Left ventricle myocardium inferior (tissue), 1 donor: Measurements from ENCODE around the gene EIF3F. TPM values are rescaled to one million over a fixed set of nuclear protein-coding genes. Genes with fewer than 3 reads are reported as not detected.

Source experiments
- DNase-seq: peaks from one replicate; pipeline ENCODE4 v3.0.0-alpha.2; 2020
- H3K27ac ChIP-seq: fragments of 200-600 bp; replicated peaks from 2 replicates; pipeline ENCODE4 v1.8.0; 2021
- H3K27me3 ChIP-seq: fragments of 200-600 bp; 2 replicates; pipeline ENCODE4 v1.8.0; 2021; ENCODE audit warnings: low read depth
- H3K36me3 ChIP-seq: fragments of 200-600 bp; 2 replicates; pipeline ENCODE4 v1.8.0; 2021
- H3K4me1 ChIP-seq: fragments of 200-600 bp; 2 replicates; pipeline ENCODE4 v1.8.0; 2021
- H3K4me3 ChIP-seq: fragments of 200-600 bp; 2 replicates; pipeline ENCODE4 v1.8.0; 2021; ENCODE audit warnings: mild to moderate bottlenecking, moderate library complexity
- H3K9me3 ChIP-seq: fragments of 200-600 bp; replicated peaks from 2 replicates; pipeline ENCODE4 v1.8.0; 2021
- CTCF ChIP-seq: fragments of 200-600 bp; IDR thresholded peaks from 2 replicates; pipeline ENCODE4 v1.8.0; 2021; ENCODE audit warnings: antibody characterized with exemption, mild to moderate bottlenecking, borderline replicate concordance
- intact Hi-C: fragments of 100-400 bp; cut with micrococcal nuclease; formaldehyde crosslinking; loops from one replicate; pipeline ENCODE4 v1.11.0; 2022
- total RNA-seq: library from RNA; stranded (reverse); fragmentation: NEBNext Ultra II Directional; extraction: Animal tissue kit (Norgen Biotek cat#: 25700); gene quantifications from one replicate; pipeline ENCODE4 v1.2.1, GENCODE V29; 2021
- donor health status: DM: no; HTN: yes; CAD: no; lungs with severe emphysema.

Gene EIF3F
- total RNA-seq, 1 donor from 2014 or later = 151 TPM

GRCh38 chr11:8015753-8016239 lies 28.7 kb downstream of the EIF3F start:
- H3K27ac ChIP-seq = no peak overlapping the region
- H3K9me3 ChIP-seq = no peaks in the 10 kb centered on the region
- peaks cover 29% of the 10 kb centered on the region for H3K4me1 ChIP-seq
- TF ChIP-seq CTCF = no peak
- H3K36me3 ChIP-seq = no peaks in the 10 kb centered on the region
- no peak overlapping the region for H3K4me3 ChIP-seq
- DNase-seq = no peak
- peaks cover 19% of the 10 kb centered on the region for H3K27me3 ChIP-seq
- intact Hi-C loops = no loop called here

GRCh38 chr11:8016440-8016839 lies 29.3 kb downstream of the EIF3F start:
- Histone ChIP-seq H3K4me3 (no peak overlapping the region), H3K27ac (no peak overlapping the region), H3K4me1 (peaks cover 30% of the 10 kb centered on the region), H3K36me3 (no peaks in the 10 kb centered on the region), H3K9me3 (no peaks in the 10 kb centered on the region), H3K27me3 (peaks cover 19% of the 10 kb centered on the region)
- TF ChIP-seq CTCF = no peak
- no peak for DNase-seq
- intact Hi-C loops = no loop called here

GRCh38 chr11:8017071-8017470 lies 29.9 kb downstream of the EIF3F start:
- peaks cover 30% of the 10 kb centered on the region for H3K4me1 ChIP-seq
- no peaks in the 10 kb centered on the region for H3K36me3 ChIP-seq
- no peak for DNase-seq
- no peak for TF ChIP-seq CTCF
- peaks cover 19% of the 10 kb centered on the region for H3K27me3 ChIP-seq
- H3K9me3 ChIP-seq = no peaks in the 10 kb centered on the region
- no peak overlapping the region for H3K4me3 ChIP-seq
- intact Hi-C loops = no loop called here
- H3K27ac ChIP-seq = no peak overlapping the region

- Histone ChIP-seq H3K36me3 (no peaks in the 10 kb centered on the region), H3K4me1 (peaks cover 30% of the 10 kb centered on the region), H3K9me3 (no peaks in the 10 kb centered on the region), H3K27ac (peak overlapping the region; percentile 88), H3K4me3 (peak overlapping the region; percentile 75), H3K27me3 (peaks cover 19% of the 10 kb centered on the region)
- no peak for DNase-seq
- intact Hi-C loops = no loop called here
- TF ChIP-seq CTCF = no peak
Observed at GRCh38 chr11:8017894-8018483, 30.9 kb downstream of the EIF3F start.

- H3K4me3 ChIP-seq = peak overlapping the region; percentile 75
- peak overlapping the region; percentile 88 for H3K27ac ChIP-seq
- no peaks in the 10 kb centered on the region for H3K9me3 ChIP-seq
- TF ChIP-seq CTCF = no peak
- H3K27me3 ChIP-seq = peaks cover 19% of the 10 kb centered on the region
- peaks cover 30% of the 10 kb centered on the region for H3K4me1 ChIP-seq
- intact Hi-C loops = no loop called here
- H3K36me3 ChIP-seq = no peaks in the 10 kb centered on the region
- peak; percentile 76 for DNase-seq
Observed at GRCh38 chr11:8018484-8019313, 31.6 kb downstream of the EIF3F start.
